B cell (primary cell): ENCODE data around the gene SIL1.

Experiments
- CTCF ChIP-seq: fragments of 200-600 bp; IDR thresholded peaks from one replicate; pipeline ENCODE4 v1.8.0; 2022; ENCODE audit warnings: antibody characterized with exemption, mild to moderate bottlenecking
- EZH2 ChIP-seq: IDR thresholded peaks from 2 replicates; pipeline ENCODE4 v1.6.1; 2012; ENCODE audit warnings: borderline replicate concordance, low read depth, mild to moderate bottlenecking, moderate library complexity, low read length; ENCODE audit not compliant: insufficient read depth, poor library complexity, severe bottlenecking

DNA sequence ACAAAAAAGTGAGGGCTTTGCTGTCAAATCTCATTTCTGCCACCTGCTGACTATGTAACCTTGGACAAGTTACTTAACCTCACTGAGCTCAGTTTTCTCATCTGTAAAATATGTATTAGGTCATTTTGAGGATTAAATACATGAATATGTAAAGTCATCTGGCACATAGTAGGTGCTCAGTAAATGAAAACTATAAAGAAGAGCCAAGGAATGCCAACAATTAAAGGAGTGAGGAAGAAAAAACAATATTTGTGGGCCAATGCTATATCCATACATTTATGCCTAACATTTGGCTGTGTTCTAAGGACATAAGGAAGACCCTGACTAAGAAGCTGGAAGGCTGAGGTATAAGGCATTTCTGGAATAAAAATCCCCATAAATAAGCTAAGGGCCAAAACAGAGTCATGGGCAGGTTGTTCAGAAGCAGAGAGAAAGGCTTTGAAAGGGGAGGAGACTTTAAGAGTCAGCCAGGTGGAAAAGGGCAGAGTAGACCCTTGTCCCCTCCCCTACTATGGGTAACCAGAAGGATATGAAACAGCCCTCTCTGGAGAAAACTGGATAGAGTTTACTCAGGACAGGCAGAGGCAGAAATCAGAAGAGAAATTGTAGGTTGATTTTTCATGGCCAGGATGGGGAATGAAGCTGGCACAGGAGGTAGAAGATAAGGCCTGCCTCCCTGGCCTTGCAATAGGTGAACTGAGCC, 47.6 kb upstream of the SIL1 start:
- TF ChIP-seq CTCF, result no peak
- no peak for TF ChIP-seq EZH2
